Measurements from ENCODE around the gene TOP3B. TPM values are rescaled to one million over a fixed set of nuclear protein-coding genes. Genes with fewer than 3 reads are reported as not detected.

The TOP3B gene
- total and polyA plus RNA-seq, 4 donors = 6.0 to 26.9 (median 8.8) TPM

DNA sequence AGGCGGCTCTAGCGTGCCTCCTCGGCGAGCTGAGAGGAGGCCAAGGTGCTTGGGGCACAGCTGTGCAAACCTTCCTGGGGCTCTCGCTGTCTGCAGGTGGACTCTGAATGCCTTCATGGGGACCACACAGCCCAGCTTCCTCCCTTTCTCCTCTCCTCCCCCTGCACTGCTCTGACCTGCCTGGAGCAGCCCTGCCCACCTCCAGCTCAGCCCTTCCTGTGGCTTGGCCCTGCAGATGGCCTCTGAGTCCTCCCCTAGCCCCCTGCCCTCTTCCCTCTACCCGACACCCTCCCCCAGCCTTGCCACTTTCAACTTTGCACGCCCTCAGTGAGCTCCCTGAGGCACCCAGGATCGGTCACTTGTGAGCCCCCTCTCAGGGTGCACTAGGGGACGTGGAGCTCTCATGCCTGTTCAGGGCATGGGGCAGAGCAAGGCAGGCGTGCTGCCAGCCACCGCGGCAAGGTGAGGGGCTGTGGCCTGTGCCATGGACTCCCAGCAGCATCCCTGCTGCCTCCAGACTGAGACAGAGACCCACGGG is 61.3 kb downstream of the TOP3B start:
- no peaks in the 10 kb centered on the region for H3K4me1 ChIP-seq (ENCODE audit: control insufficient read depth in 4 of 4, insufficient read depth in 4 of 4, low read length in 3 of 4)
- no peak overlapping the region for H3K4me3 ChIP-seq (ENCODE audit: low read depth in 1 of 3, low read length in 3 of 3)
- no peak for TF ChIP-seq EGR1 (IDR thresholded peaks at IDR 0.05; ENCODE audit: low read depth in 2 of 2)
- TF ChIP-seq MAX (IDR thresholded peaks at IDR 0.05) = no peak
- TF ChIP-seq, protein P1, sequence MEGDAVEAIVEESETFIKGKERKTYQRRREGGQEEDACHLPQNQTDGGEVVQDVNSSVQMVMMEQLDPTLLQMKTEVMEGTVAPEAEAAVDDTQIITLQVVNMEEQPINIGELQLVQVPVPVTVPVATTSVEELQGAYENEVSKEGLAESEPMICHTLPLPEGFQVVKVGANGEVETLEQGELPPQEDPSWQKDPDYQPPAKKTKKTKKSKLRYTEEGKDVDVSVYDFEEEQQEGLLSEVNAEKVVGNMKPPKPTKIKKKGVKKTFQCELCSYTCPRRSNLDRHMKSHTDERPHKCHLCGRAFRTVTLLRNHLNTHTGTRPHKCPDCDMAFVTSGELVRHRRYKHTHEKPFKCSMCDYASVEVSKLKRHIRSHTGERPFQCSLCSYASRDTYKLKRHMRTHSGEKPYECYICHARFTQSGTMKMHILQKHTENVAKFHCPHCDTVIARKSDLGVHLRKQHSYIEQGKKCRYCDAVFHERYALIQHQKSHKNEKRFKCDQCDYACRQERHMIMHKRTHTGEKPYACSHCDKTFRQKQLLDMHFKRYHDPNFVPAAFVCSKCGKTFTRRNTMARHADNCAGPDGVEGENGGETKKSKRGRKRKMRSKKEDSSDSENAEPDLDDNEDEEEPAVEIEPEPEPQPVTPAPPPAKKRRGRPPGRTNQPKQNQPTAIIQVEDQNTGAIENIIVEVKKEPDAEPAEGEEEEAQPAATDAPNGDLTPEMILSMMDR (IDR thresholded peaks at IDR 0.05; ENCODE audit: low read depth, low read length, missing input control) = no peak
- no peak for TF ChIP-seq TAF1 (conservative IDR thresholded peaks at IDR 0.05)
- TF ChIP-seq, protein P2, sequence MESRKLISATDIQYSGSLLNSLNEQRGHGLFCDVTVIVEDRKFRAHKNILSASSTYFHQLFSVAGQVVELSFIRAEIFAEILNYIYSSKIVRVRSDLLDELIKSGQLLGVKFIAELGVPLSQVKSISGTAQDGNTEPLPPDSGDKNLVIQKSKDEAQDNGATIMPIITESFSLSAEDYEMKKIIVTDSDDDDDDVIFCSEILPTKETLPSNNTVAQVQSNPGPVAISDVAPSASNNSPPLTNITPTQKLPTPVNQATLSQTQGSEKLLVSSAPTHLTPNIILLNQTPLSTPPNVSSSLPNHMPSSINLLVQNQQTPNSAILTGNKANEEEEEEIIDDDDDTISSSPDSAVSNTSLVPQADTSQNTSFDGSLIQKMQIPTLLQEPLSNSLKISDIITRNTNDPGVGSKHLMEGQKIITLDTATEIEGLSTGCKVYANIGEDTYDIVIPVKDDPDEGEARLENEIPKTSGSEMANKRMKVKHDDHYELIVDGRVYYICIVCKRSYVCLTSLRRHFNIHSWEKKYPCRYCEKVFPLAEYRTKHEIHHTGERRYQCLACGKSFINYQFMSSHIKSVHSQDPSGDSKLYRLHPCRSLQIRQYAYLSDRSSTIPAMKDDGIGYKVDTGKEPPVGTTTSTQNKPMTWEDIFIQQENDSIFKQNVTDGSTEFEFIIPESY (IDR thresholded peaks at IDR 0.05) = no peak
- no peak for TF ChIP-seq RAD21 (IDR thresholded peaks at IDR 0.05)
- no peak for TF ChIP-seq RXRA (IDR thresholded peaks at IDR 0.05)
- no peak for TF ChIP-seq GABPA (IDR thresholded peaks at IDR 0.05 in 1 of 2, conservative IDR thresholded peaks at IDR 0.05 in 1 of 2)
- TF ChIP-seq HNF4G (IDR thresholded peaks at IDR 0.05) = no peak
- TF ChIP-seq, protein P3, sequence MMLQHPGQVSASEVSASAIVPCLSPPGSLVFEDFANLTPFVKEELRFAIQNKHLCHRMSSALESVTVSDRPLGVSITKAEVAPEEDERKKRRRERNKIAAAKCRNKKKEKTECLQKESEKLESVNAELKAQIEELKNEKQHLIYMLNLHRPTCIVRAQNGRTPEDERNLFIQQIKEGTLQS (IDR thresholded peaks at IDR 0.05) = no peak
- no peak for TF ChIP-seq SP1 (IDR thresholded peaks at IDR 0.05)
- TF ChIP-seq YY1 (IDR thresholded peaks at IDR 0.05) = no peak
- H3K36me3 ChIP-seq (ENCODE audit: control insufficient read depth in 4 of 4, insufficient read depth in 3 of 4, low read depth in 1 of 4, low read length in 3 of 4) = peaks cover 0 to 2% (median 2%) of the 10 kb centered on the region in 4 donors
- no peak for DNase-seq (ENCODE audit: low spot score)
- H3K9ac ChIP-seq (ENCODE audit: low read depth in 1 of 2, low read length in 2 of 2) = no peak overlapping the region
- H3K9me3 ChIP-seq (ENCODE audit: control insufficient read depth in 4 of 4, low read length in 3 of 4) = no peaks in the 10 kb centered on the region
- no peaks in the 10 kb centered on the region for H3K27me3 ChIP-seq (ENCODE audit: control insufficient read depth in 4 of 4, insufficient read depth in 4 of 4, low read length in 3 of 4)
- 88% methylated on average over 13 of the region's 13 CpGs for WGBS
- no peak overlapping the region for H3K27ac ChIP-seq (ENCODE audit: low read depth in 1 of 2, low read length in 2 of 2)

- Histone ChIP-seq H3K27me3 (ENCODE audit: control insufficient read depth in 4 of 4, insufficient read depth in 4 of 4, low read length in 3 of 4) (no peaks in the 10 kb centered on the region), H3K36me3 (ENCODE audit: control insufficient read depth in 4 of 4, insufficient read depth in 3 of 4, low read depth in 1 of 4, low read length in 3 of 4) (peaks cover 0 to 2% (median 1%) of the 10 kb centered on the region in 4 donors), H3K27ac (ENCODE audit: low read depth in 1 of 2, low read length in 2 of 2) (no peak overlapping the region), H3K4me1 (ENCODE audit: control insufficient read depth in 4 of 4, insufficient read depth in 4 of 4, low read length in 3 of 4) (no peaks in the 10 kb centered on the region), H3K4me3 (ENCODE audit: low read depth in 1 of 3, low read length in 3 of 3) (no peak overlapping the region), H3K9me3 (ENCODE audit: control insufficient read depth in 4 of 4, low read length in 3 of 4) (no peaks in the 10 kb centered on the region), H3K9ac (ENCODE audit: low read depth in 1 of 2, low read length in 2 of 2) (no peak overlapping the region)
- TF ChIP-seq TAF1 (conservative IDR thresholded peaks at IDR 0.05) (no peak), SP1 (IDR thresholded peaks at IDR 0.05) (no peak), FOXA1 (IDR thresholded peaks at IDR 0.05) (no peak), YY1 (IDR thresholded peaks at IDR 0.05) (no peak)
- no peak for DNase-seq (ENCODE audit: low spot score)
- WGBS = 91% methylated on average over 16 of the region's 16 CpGs
Measured at GRCh38 chr22:21920341-21921183, 62.0 kb downstream of the TOP3B start.

All from liver (tissue), 9 donors.